T-helper 1 cell treated with Interleukin-12 subunit alpha and Interleukin-12 subunit beta and Interleukin-4 antibody, amounts not matched to agents 30 μg/mL and 1 μg/mL, for 36 hours (primary cell): ENCODE measurements around the gene CLCN6.

Source experiments
- H3K27ac Mint-ChIP-seq: one replicate; pipeline ENCODE4 v1.8.0; 2021; ENCODE audit warnings: mild to moderate bottlenecking, mixed read lengths
- H3K27me3 Mint-ChIP-seq: one replicate; pipeline ENCODE4 v1.8.0; 2021; ENCODE audit warnings: low read depth, mixed read lengths
- H3K36me3 Mint-ChIP-seq: one replicate; pipeline ENCODE4 v1.8.0; 2021; ENCODE audit warnings: low read depth, mixed read lengths
- H3K4me1 Mint-ChIP-seq: one replicate; pipeline ENCODE4 v1.8.0; 2021; ENCODE audit warnings: low read depth, mixed read lengths
- H3K4me3 Mint-ChIP-seq: one replicate; pipeline ENCODE4 v1.8.0; 2021; ENCODE audit warnings: mild to moderate bottlenecking, moderate library complexity, mixed read lengths
- H3K9me3 Mint-ChIP-seq: one replicate; pipeline ENCODE4 v1.8.0; 2021; ENCODE audit warnings: mixed read lengths

The CLCN6 gene

DNA sequence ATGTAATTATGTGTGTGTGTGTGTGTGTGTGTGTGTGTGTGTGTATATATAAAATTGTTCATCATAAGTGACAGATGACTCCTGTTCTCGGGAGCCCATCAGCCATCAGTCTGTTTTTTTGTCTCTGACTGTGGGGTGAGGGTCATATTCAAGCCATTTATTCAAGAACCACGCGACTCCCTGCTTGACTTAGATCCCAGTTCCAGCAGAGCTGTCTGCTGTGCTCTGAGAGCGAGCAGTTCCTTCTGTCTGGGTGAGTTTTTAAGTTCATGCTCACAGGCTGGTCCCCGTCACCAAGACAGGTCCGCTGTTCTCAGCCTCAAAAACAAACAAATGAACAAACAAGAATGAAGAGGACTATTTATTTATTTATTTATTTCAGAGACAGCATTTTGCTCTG lies 71.1 kb downstream of the CLCN6 start:
- no peak overlapping the region for H3K4me3 Mint-ChIP-seq
- no peak overlapping the region for H3K27ac Mint-ChIP-seq
- peaks cover 7% of the 10 kb centered on the region for H3K27me3 Mint-ChIP-seq
- H3K9me3 Mint-ChIP-seq = no peaks in the 10 kb centered on the region
- H3K36me3 Mint-ChIP-seq = no peaks in the 10 kb centered on the region
- H3K4me1 Mint-ChIP-seq = no peaks in the 10 kb centered on the region

DNA sequence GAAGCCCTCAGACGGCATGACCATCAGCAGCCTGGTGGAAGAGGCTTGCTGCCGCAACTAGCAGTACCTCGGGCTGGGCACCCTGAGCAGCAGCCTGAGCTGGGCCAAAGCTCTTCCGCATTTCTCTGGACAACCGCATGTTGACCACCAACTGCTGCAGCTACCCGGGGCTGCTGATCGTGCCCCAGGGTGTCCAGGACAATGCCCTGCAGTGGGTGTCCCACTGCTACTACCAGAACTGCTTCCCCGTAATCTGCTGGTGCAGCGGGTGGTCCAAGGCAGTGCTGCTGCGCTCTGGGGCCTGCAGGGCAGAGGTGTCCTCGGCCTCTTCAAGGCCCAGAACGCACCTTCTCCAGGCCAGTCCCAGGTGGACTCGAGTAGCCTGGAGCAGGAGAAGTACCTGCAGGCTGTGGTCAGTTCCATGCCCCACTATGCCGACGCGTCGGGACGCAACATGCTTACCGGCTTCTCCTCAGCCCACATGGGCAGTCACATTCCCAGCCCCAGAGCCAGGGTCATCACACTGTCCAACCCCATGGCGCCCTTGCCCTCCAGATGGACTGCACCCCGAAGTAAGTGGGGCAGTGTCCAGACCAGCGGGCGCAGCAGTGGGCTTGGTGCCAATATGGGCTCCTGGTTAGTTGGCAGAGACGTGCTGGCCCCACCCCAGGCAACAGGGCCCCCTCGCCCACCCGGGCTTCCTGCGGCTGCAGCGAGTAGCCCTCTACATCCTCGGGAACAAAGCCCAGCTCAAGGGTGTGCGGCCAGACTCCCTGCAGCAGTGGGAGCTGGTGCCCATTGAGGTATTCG lies 72.3 kb downstream of the CLCN6 start:
- Mint-ChIP-seq H3K27ac (no peak overlapping the region), H3K4me3 (no peak overlapping the region), H3K9me3 (no peaks in the 10 kb centered on the region), H3K4me1 (no peaks in the 10 kb centered on the region), H3K27me3 (peaks cover 8% of the 10 kb centered on the region), H3K36me3 (no peaks in the 10 kb centered on the region)

DNA sequence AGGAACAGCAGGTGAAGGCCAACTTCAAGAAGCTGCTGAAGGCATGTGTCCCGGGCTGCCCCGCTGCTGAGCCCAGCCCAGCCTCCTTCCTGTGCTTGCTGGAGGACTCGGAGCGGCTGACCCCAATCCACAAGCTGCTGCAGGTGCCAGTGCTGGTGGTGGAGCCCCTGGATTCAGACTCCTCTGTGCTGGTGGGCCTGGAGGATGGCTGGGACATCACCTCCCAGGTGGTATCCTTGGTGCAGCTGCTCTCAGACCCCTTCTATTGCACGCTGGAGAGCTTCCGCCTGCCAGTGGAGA lies 72.8 kb downstream of the CLCN6 start:
- H3K36me3 Mint-ChIP-seq = no peaks in the 10 kb centered on the region
- no peaks in the 10 kb centered on the region for H3K4me1 Mint-ChIP-seq
- no peak overlapping the region for H3K27ac Mint-ChIP-seq
- peaks cover 8% of the 10 kb centered on the region for H3K27me3 Mint-ChIP-seq
- H3K4me3 Mint-ChIP-seq = no peak overlapping the region
- no peaks in the 10 kb centered on the region for H3K9me3 Mint-ChIP-seq

DNA sequence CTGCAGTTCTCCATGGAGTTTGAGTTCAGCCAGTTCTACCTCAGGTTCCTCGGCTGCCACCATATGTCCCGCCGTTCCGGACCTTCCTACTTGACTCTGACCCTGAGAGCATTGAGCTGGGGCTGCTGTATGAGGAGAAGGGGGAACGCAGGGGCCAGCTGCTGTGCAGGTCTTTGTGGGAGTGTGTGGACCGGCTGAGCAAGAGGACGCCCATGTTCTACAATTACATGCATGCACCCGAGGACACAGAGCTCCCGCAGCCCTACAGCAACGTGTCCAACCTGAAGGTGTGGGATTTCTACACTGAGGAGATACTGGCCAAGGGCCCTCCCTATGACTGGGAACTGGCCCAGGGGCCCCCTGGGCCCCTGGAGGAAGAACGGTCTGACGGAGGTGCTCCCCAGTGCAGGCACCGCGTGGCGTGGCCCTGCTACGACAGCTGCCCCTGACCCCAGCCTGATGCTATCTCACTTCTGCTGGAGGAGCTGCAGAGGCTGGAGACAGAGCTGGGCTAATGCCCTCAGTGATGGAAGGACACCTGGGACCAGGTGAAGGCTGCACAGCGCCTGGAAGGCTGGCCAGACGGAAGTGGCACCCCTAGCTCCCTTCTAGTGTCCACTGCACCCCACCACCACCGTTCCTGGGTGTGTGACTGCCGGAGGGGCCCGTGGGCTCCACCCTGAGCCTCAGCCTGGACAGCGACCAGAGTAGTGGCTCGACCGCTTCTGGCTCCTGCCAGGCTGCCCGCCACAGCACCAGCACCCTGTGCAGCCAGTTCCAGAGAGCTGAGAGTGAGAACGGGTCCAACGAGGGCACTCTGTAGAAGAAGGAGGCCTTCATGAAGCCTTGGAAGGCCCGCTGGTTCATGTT lies 73.6 kb downstream of the CLCN6 start:
- no peaks in the 10 kb centered on the region for H3K4me1 Mint-ChIP-seq
- no peak overlapping the region for H3K4me3 Mint-ChIP-seq
- no peaks in the 10 kb centered on the region for H3K36me3 Mint-ChIP-seq
- no peak overlapping the region for H3K27ac Mint-ChIP-seq
- H3K9me3 Mint-ChIP-seq = no peaks in the 10 kb centered on the region
- peaks cover 8% of the 10 kb centered on the region for H3K27me3 Mint-ChIP-seq

DNA sequence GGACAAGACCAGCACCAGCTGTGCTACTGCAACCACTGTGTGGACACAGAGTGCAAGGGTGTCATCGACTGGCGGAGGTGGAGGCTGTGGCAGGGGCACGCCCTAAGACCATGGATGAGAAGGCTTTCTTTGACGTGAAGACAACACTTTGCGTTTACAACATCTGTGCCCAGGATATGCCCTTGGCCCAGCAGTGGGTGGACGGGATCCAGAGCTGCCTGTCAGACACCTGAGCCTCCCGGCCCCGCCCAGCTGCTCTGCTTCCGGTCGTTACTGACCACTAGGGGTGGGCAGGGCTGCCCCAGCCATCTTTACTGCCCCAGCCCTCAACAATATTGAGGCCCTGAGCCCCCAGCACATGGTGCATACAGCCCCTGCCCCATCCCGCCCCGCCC lies 74.2 kb downstream of the CLCN6 start:
- H3K9me3 Mint-ChIP-seq = no peaks in the 10 kb centered on the region

DNA sequence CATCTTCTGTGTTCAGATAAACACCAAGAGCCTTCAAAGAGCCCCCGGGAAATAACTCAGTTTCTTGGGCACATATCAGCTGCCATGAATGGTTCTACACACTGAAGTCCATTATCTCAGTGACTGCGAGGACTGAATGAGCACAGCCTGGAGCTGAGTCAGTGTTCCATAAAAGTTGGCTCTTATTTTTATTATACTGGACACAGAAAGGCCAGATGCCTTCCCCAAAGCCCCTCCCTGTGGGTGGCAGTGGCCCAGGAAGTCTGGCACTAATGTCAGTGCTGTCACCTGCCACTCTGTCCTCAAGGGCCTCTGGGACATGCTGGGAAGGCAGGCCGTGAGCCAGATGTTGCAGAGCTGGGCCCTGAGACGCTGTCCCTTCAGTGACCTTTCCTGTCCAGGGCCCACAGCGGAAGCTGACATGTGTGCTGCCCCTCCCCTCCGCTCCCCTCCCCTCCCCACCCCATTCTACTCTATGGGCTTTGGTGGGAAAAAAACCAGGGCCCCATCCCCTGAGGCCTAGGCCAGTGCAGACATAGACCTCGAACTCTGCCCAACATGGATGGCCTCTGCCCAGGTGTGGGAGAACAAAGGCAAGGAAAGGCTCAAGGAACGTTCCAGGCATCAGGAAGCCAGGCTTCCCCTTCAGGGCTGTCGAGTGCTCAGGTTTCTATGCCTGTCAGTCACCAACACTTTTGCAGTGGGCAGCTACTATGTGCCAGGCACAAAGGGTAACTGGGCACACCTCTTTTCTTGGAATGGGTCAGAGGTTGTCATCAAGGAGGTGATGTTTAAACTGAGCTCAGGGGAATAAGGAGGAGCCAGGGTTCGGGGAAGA lies 75.1 kb downstream of the CLCN6 start:
- no peaks in the 10 kb centered on the region for H3K9me3 Mint-ChIP-seq
- no peaks in the 10 kb centered on the region for H3K36me3 Mint-ChIP-seq
- H3K4me3 Mint-ChIP-seq = no peak overlapping the region
- peaks cover 8% of the 10 kb centered on the region for H3K27me3 Mint-ChIP-seq
- peaks cover 3% of the 10 kb centered on the region for H3K4me1 Mint-ChIP-seq
- no peak overlapping the region for H3K27ac Mint-ChIP-seq

More for the DNA sequence above, 74.2 kb downstream of the CLCN6 start:
- Mint-ChIP-seq H3K36me3 (no peaks in the 10 kb centered on the region), H3K27ac (no peak overlapping the region), H3K4me3 (no peak overlapping the region), H3K27me3 (peaks cover 8% of the 10 kb centered on the region), H3K4me1 (no peaks in the 10 kb centered on the region)

DNA sequence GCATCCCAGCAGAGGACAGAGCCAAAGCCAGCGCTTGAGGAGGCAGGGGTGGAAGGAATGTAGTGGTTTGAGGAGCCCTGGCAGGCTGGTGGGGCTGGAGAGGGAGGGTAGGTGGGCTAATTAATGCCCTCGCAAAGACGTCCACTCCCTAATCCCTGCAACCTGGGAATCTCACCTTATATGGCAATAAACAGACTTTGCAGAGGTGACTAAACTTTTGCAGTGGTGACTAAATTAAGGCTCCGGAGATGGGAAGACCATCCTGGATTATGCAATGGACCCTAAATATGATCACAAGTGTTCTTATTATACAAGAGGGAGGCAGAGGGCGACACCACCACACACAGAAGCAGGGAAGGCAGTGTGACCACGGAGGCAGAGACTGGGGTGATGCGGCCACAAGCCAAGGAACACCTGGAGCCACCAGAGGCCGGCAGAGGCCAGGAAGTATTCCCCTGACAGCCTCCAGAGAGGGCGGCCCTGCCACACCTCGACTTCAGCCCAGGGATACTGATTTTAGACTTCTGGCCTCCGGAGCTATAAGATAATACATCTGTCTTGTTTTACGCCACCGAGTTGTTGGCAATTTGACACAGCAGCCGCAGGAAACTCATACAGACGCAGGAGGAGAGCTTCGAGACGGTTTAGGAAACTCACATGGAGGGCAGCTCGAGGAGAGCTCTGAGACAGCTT lies 75.9 kb downstream of the CLCN6 start:
- Mint-ChIP-seq H3K27ac (no peak overlapping the region), H3K27me3 (peaks cover 8% of the 10 kb centered on the region), H3K9me3 (no peaks in the 10 kb centered on the region), H3K4me3 (no peak overlapping the region), H3K36me3 (no peaks in the 10 kb centered on the region), H3K4me1 (peaks cover 7% of the 10 kb centered on the region)

DNA sequence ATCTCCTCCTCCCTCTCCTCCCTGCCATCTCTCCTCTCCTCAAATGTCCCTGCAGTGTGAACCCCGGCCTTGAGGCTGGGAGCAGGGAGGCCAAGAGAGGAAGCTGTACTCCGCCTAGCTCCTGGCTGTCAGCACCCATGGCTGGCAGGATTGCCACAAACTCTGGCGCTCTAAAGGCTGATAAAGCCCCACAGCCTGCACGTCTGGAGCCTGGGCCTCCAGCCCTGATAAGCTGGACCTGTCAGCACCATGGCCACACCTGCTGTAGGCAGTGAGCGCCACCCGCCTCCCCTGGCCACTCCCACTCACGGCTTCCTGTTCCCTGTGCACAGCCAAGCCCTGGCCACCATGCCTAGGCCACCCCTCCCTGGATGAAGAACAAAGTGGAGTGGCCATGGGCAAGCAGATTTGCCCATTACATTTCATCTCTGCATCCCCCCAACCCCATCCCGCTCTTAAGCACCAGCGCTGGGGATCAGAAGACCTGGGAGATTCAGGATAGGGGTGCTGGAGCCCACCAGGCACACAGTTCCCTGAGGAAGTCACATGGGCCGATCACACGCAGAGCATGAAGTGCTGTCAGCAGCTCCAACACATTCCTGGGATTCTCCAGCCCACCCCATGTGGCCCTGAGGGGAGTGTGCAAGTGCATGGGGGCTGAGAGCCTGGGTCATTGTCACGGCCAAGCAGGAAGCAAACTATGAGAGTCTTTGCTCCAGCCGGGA lies 77.0 kb downstream of the CLCN6 start:
- peaks cover 5% of the 10 kb centered on the region for H3K27me3 Mint-ChIP-seq
- peaks cover 7% of the 10 kb centered on the region for H3K4me1 Mint-ChIP-seq
- no peak overlapping the region for H3K4me3 Mint-ChIP-seq
- no peaks in the 10 kb centered on the region for H3K36me3 Mint-ChIP-seq
- no peaks in the 10 kb centered on the region for H3K9me3 Mint-ChIP-seq
- no peak overlapping the region for H3K27ac Mint-ChIP-seq

DNA sequence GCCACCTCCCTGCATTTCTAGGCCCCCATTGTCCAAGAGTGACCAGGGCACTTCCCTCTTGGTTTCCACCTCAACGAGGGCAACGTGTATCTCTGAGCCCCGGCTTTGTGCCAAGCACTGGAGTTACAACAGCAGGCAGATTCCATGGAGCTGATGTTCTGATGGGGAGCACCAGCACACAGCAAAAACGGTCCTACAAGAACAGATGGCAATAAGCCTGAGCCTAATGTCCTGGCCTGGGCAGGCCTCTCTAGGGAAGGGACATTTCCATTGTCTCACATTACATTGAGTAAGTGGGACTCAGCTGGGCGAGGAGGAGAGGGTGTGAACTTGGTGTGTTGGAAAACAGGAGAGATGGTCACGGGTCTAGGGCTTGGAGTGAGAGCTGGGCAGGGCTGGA lies 79.9 kb downstream of the CLCN6 start:
- no peak overlapping the region for H3K27ac Mint-ChIP-seq
- H3K4me1 Mint-ChIP-seq = peaks cover 7% of the 10 kb centered on the region
- peaks cover 5% of the 10 kb centered on the region for H3K27me3 Mint-ChIP-seq
- no peak overlapping the region for H3K4me3 Mint-ChIP-seq
- no peaks in the 10 kb centered on the region for H3K9me3 Mint-ChIP-seq
- no peaks in the 10 kb centered on the region for H3K36me3 Mint-ChIP-seq

DNA sequence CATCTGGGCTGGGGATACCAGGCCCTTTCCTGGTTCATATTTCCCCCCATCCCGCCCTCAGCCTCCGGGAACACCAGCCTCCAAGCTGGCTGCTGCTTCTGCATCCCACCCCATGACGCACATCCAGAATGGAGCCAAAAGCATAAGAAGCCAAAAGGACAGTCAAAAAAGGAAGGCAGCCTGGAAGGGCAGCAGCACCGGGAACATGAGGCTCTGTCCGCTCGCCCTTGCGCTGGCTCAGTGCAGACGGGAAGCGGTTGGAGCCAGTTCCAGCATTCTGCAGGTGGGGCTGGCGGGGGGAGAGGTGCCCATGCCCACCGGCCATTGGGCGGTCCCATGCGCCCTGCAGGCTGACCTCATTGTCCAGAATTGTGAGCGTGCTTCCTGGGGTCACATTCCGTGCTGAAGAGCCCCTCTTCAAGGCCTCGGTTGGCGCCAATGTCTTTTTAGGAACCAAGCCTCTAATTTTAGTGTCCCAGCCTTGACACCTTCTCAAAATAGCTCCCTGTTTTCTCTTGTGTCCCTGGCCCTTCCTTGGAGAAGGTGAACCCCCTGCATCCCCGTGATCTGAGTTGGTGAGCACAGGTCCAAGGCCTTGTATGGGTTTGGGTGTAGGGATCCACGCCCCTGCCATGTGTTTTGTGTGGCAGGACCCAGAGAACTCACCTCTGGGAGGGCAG lies 81.1 kb downstream of the CLCN6 start:
- Mint-ChIP-seq H3K4me3 (no peak overlapping the region), H3K9me3 (no peaks in the 10 kb centered on the region), H3K36me3 (no peaks in the 10 kb centered on the region), H3K27ac (no peak overlapping the region), H3K27me3 (peaks cover under 1% of the 10 kb centered on the region), H3K4me1 (peaks cover 7% of the 10 kb centered on the region)

DNA sequence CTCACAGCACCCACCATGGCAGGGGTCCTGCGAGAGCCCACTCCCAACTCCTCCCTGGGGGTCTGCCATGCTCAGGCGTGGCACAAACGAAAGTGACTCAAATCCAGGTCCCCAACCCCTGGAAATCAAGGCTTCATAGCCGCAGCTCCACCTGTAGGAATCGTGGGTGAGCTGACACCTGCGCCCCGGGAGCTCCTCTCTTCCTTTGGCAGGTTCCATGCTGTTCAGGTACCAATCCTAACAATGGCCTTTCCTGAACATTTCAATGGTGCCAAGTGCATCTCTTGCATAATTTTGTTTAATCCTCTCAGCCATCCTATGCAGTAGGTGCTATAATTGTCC lies 81.6 kb downstream of the CLCN6 start:
- Mint-ChIP-seq H3K9me3 (no peaks in the 10 kb centered on the region), H3K27ac (no peak overlapping the region), H3K4me3 (no peak overlapping the region), H3K27me3 (no peaks in the 10 kb centered on the region), H3K36me3 (no peaks in the 10 kb centered on the region), H3K4me1 (peaks cover 7% of the 10 kb centered on the region)

DNA sequence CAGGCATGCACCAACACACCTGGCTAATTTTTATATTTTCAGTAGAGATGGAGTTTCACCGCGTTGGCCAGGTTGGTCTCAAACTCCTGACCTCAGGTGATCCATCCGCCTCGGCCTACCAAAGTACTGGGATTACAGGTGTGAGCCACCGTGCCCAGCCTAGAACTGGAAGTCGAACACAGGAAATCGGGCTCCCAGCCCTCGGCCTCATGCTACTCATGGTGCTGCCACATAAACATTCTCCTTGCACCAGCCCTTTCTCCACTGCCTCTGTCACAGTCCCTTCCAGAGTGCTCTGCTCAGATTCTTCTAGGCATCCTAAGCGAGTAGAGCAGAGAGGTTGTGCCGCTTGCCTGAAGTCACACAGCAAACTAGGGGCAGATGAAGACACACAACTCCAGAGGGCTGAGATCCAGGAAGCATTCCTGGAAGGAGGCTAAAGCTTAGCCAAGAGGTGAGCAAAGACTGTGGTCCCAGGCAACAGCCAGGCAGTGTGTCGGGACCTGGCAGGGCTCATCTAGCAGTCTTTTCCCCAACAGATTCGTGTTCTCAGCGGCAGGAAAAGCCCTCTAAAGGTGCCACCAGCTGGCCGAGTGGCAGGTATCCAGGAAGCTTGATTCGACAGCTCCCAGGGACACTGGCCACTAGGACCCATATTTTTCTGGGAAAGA lies 82.3 kb downstream of the CLCN6 start:
- H3K27ac Mint-ChIP-seq = no peak overlapping the region
- H3K27me3 Mint-ChIP-seq = no peaks in the 10 kb centered on the region
- H3K4me3 Mint-ChIP-seq = no peak overlapping the region

DNA sequence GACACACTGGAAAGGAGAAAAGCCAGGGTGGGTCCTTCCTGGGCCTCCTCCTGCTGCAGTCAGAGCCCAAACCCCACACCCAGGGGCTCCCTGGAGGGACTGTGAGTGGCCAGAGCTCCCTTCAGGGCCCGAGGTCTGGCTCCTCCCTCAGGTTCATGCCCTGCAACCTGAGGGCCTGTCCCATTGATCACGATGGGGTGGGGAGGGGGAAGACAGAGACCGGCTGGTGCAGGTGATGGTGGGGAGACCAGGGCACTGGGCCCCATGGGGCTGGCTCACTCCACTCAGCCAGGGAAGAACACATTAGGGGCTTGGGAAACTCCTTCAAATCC lies 82.9 kb downstream of the CLCN6 start:
- Mint-ChIP-seq H3K27ac (no peak overlapping the region), H3K27me3 (peaks cover 1% of the 10 kb centered on the region)

More for the DNA sequence above, 82.3 kb downstream of the CLCN6 start:
- H3K36me3 Mint-ChIP-seq = no peaks in the 10 kb centered on the region
- peaks cover 7% of the 10 kb centered on the region for H3K4me1 Mint-ChIP-seq
- H3K9me3 Mint-ChIP-seq = no peaks in the 10 kb centered on the region

More for the DNA sequence above, 82.9 kb downstream of the CLCN6 start:
- H3K4me3 Mint-ChIP-seq = no peak overlapping the region
- H3K9me3 Mint-ChIP-seq = no peaks in the 10 kb centered on the region
- H3K36me3 Mint-ChIP-seq = no peaks in the 10 kb centered on the region
- peaks cover 7% of the 10 kb centered on the region for H3K4me1 Mint-ChIP-seq
